GM23338 (cell line): ENCODE results near the gene DOCK1. TPM values are rescaled to one million over a fixed set of nuclear protein-coding genes. Genes with fewer than 3 reads are reported as not detected.

Experiments
- ATAC-seq: fragments of 200-7000 bp; cut with Tn5 transposase; 3 replicates; pipeline ENCODE4 v1.9.1; 2020
- DNase-seq: peaks from one replicate; pipeline ENCODE4 v3.0.0-alpha.2; 2015; ENCODE audit warnings: low spot score
- H2AFZ ChIP-seq: fragments of 200-600 bp; sonication (generic); 2 replicates; pipeline ENCODE4 v1.8.0; 2016; ENCODE audit warnings: antibody characterized with exemption, mild to moderate bottlenecking, moderate library complexity
- H3F3A ChIP-seq: fragments of 200-600 bp; sonication (generic); replicated peaks from 2 replicates; pipeline ENCODE4 v1.8.0; 2017; ENCODE audit warnings: antibody characterized with exemption, mixed run types, low read depth
- H3K27ac ChIP-seq: fragments of 200-600 bp; sonication (generic); 2 replicates; pipeline ENCODE4 v1.6.1; 2016; ENCODE audit warnings: low read depth
- H3K27me3 ChIP-seq: fragments of 200-600 bp; sonication (generic); 2 replicates; pipeline ENCODE4 v1.8.0; 2016; ENCODE audit warnings: mild to moderate bottlenecking, mixed run types, moderate library complexity; ENCODE audit not compliant: insufficient read depth
- H3K36me3 ChIP-seq: fragments of 200-600 bp; sonication (generic); 2 replicates; pipeline ENCODE4 v1.8.0; 2016; ENCODE audit warnings: mild to moderate bottlenecking; ENCODE audit not compliant: insufficient read depth
- H3K4me1 ChIP-seq: fragments of 200-600 bp; sonication (generic); 2 replicates; pipeline ENCODE4 v1.8.0; 2016; ENCODE audit warnings: mild to moderate bottlenecking, moderate library complexity; ENCODE audit not compliant: insufficient read depth
- H3K4me2 ChIP-seq: fragments of 200-600 bp; sonication (generic); 2 replicates; pipeline ENCODE4 v1.7.1; 2017; ENCODE audit warnings: mixed run types
- H3K4me3 ChIP-seq: fragments of 200-600 bp; sonication (generic); 2 replicates; pipeline ENCODE4 v1.6.1; 2016; ENCODE audit warnings: mixed run types
- H3K79me2 ChIP-seq: fragments of 200-600 bp; sonication (generic); replicated peaks from 2 replicates; pipeline ENCODE4 v1.8.0; 2017; ENCODE audit warnings: mild to moderate bottlenecking; ENCODE audit not compliant: insufficient read depth
- H3K9me2 ChIP-seq: fragments of 200-600 bp; sonication (generic); 2 replicates; pipeline ENCODE4 v1.8.0; 2017; ENCODE audit not compliant: insufficient read depth
- H4K20me1 ChIP-seq: fragments of 200-600 bp; sonication (generic); replicated peaks from 2 replicates; pipeline ENCODE4 v1.8.0; 2017; ENCODE audit warnings: mild to moderate bottlenecking; ENCODE audit not compliant: insufficient read depth
- H3K27ac Mint-ChIP-seq: 2 replicates; pipeline ENCODE4 v1.8.0; 2020; ENCODE audit warnings: inconsistent platforms, mild to moderate bottlenecking, moderate library complexity, mixed read lengths
- H3K27me3 Mint-ChIP-seq: 3 replicates; pipeline ENCODE4 v1.8.0; 2022; ENCODE audit warnings: low read depth, mild to moderate bottlenecking, moderate library complexity, mixed read lengths, inconsistent platforms; ENCODE audit not compliant: insufficient read depth, poor library complexity
- H3K36me3 Mint-ChIP-seq: 3 replicates; pipeline ENCODE4 v1.8.0; 2021; ENCODE audit warnings: low read depth, mild to moderate bottlenecking, inconsistent platforms, moderate library complexity, mixed read lengths
- H3K4me1 Mint-ChIP-seq: 3 replicates; pipeline ENCODE4 v1.8.0; 2020; ENCODE audit warnings: mild to moderate bottlenecking, inconsistent platforms, mixed read lengths
- H3K4me3 Mint-ChIP-seq: 3 replicates; pipeline ENCODE4 v1.8.0; 2021; ENCODE audit warnings: moderate library complexity, mild to moderate bottlenecking, inconsistent platforms, mixed read lengths
- H3K9me3 Mint-ChIP-seq: 3 replicates; pipeline ENCODE4 v1.8.0; 2020; ENCODE audit warnings: moderate library complexity, mild to moderate bottlenecking, inconsistent platforms, mixed read lengths
- CREB1 ChIP-seq: fragments of 250-450 bp; sonication (Bioruptor Pico); IDR thresholded peaks from 2 replicates; pipeline ENCODE4 v1.5.0; 2020; ENCODE audit warnings: low read depth, mild to moderate bottlenecking, moderate library complexity
- CTCF ChIP-seq, 2 experiments: fragments of 200-600 bp in 1 of 2; sonication (generic) in 1 of 2; conservative IDR thresholded peaks; 2 replicates each; pipeline versions ENCODE4 v1.5.1 to v1.6.1; 2016 to 2017; ENCODE audit warnings: antibody characterized with exemption in 2 of 2, low read depth in 2 of 2, mild to moderate bottlenecking in 2 of 2, moderate library complexity in 1 of 2
- EZH2 ChIP-seq: fragments of 200-600 bp; sonication (generic); IDR thresholded peaks from one replicate; pipeline ENCODE4 v1.8.0; 2017; ENCODE audit warnings: antibody characterized with exemption, mild to moderate bottlenecking, low read depth; ENCODE audit not compliant: unreplicated experiment
- EZH2phosphoT487 ChIP-seq: fragments of 200-600 bp; sonication (generic); IDR thresholded peaks from one replicate; pipeline ENCODE4 v1.8.1; 2018; ENCODE audit warnings: antibody characterized with exemption; ENCODE audit not compliant: unreplicated experiment
- JUNB ChIP-seq: IDR thresholded peaks from one replicate; pipeline ENCODE4 v1.6.1; 2016; ENCODE audit warnings: antibody characterized with exemption; ENCODE audit not compliant: unreplicated experiment
- NANOG ChIP-seq: IDR thresholded peaks from 2 replicates; pipeline ENCODE4 v1.6.1; 2016; ENCODE audit warnings: antibody characterized with exemption, borderline replicate concordance
- POLR2AphosphoS5 ChIP-seq: IDR thresholded peaks from 2 replicates; pipeline ENCODE4 v1.6.1; 2016; ENCODE audit warnings: antibody characterized with exemption, low read depth
- ZNF114 ChIP-seq: fragments of 250-450 bp; sonication (Bioruptor Pico); IDR thresholded peaks from 2 replicates; pipeline ENCODE4 v1.5.0; 2020; ENCODE audit warnings: mild to moderate bottlenecking, moderate library complexity
- ZNF331 ChIP-seq: fragments of 250-450 bp; sonication (Bioruptor Pico); IDR thresholded peaks from 2 replicates; pipeline ENCODE4 v1.5.0; 2020; ENCODE audit warnings: low read depth, mild to moderate bottlenecking, moderate library complexity
- ZNF462 ChIP-seq: fragments of 250-450 bp; sonication (Bioruptor Pico); IDR thresholded peaks from 2 replicates; pipeline ENCODE4 v1.5.0; 2020; ENCODE audit warnings: mild to moderate bottlenecking, moderate library complexity
- polyA plus RNA-seq: library from polyadenylated mRNA; unstranded; fragments of >200 nt; fragmentation: Nextera tagmentation; extraction: Ambion mirVana; gene quantifications from 2 replicates; pipeline ENCODE4 v1.2.1, GENCODE V29; 2016
- total RNA-seq: library from RNA; depleted of rRNA; stranded (reverse); fragments of >200 nt; shearing (Covaris generic); gene quantifications from 2 replicates; pipeline ENCODE4 v1.2.3, GENCODE V29; 2014
- TF ChIP-seq, protein P1 (sequence below): IDR thresholded peaks from one replicate; pipeline ENCODE4 v1.6.1; 2018; ENCODE audit warnings: antibody characterized with exemption; ENCODE audit not compliant: unreplicated experiment

DOCK1 gene
- total and polyA plus RNA-seq, 2 experiments from 2014 or later, result 13.2 to 55.3 TPM

GRCh38 chr10:127442220-127442525 lies 536.9 kb downstream of the DOCK1 start:
- peaks cover 28% of the 10 kb centered on the region for H3K9me3 Mint-ChIP-seq
- H3K4me3 Mint-ChIP-seq, result peak overlapping the region; percentile 55; the same call in 1 of the 3 replicates
- TF ChIP-seq ZNF114 (CRISPR knock-in tag) (no peak), CREB1 (CRISPR knock-in tag) (no peak)
- peaks cover 14% of the 10 kb centered on the region for H3K27me3 Mint-ChIP-seq
- Histone ChIP-seq H2AFZ (no peak overlapping the region), H3K79me2 (no peaks in the 10 kb centered on the region), H4K20me1 (no peaks in the 10 kb centered on the region), H3K4me1 (peaks cover 9% of the 10 kb centered on the region; the same call in 1 of the 2 replicates), H3K27me3 (no peaks in the 10 kb centered on the region), H3K36me3 (no peaks in the 10 kb centered on the region), H3K9me2 (0 out of 2 replicates have a peak, but pooled peaks cover 3% of the 10 kb centered on the region), H3K27ac (peak overlapping the region; percentile 83), H3F3A (no peaks in the 10 kb centered on the region), H3K4me3 (no peak overlapping the region), H3K4me2 (0 out of 2 replicates have a peak overlapping the region, but pooled peaks have one; percentile 65)
- DNase-seq, result no peak
- H3K4me1 Mint-ChIP-seq, result peaks cover 27% of the 10 kb centered on the region
- peak overlapping the region; percentile 81; the same call in 1 of the 2 replicates for H3K27ac Mint-ChIP-seq
- H3K36me3 Mint-ChIP-seq, result peaks cover 69% of the 10 kb centered on the region
- peak; percentile 8; the same call in 1 of the 3 replicates for ATAC-seq

GRCh38 chr10:127444155-127444554 lies 538.9 kb downstream of the DOCK1 start:
- ATAC-seq (no peak), DNase-seq (no peak)
- Histone ChIP-seq H3K4me2 (no peak overlapping the region), H2AFZ (no peak overlapping the region), H4K20me1 (no peaks in the 10 kb centered on the region), H3K27ac (no peak overlapping the region), H3K79me2 (no peaks in the 10 kb centered on the region), H3K9me2 (no peaks in the 10 kb centered on the region), H3K27me3 (no peaks in the 10 kb centered on the region), H3K4me1 (peaks cover 9% of the 10 kb centered on the region; the same call in 1 of the 2 replicates), H3K4me3 (no peak overlapping the region), H3K36me3 (no peaks in the 10 kb centered on the region), H3F3A (no peaks in the 10 kb centered on the region)
- H3K9me3 Mint-ChIP-seq, result peaks cover 28% of the 10 kb centered on the region
- H3K4me3 Mint-ChIP-seq, result no peak overlapping the region
- H3K27me3 Mint-ChIP-seq, result peaks cover 14% of the 10 kb centered on the region
- H3K36me3 Mint-ChIP-seq, result peaks cover 69% of the 10 kb centered on the region
- peak overlapping the region; percentile 84; the same call in 1 of the 2 replicates for H3K27ac Mint-ChIP-seq
- peaks cover 27% of the 10 kb centered on the region for H3K4me1 Mint-ChIP-seq
- no peak for TF ChIP-seq EZH2phosphoT487
- TF ChIP-seq POLR2AphosphoS5, result no peak
- TF ChIP-seq EZH2, result no peak
- TF ChIP-seq, protein P1, sequence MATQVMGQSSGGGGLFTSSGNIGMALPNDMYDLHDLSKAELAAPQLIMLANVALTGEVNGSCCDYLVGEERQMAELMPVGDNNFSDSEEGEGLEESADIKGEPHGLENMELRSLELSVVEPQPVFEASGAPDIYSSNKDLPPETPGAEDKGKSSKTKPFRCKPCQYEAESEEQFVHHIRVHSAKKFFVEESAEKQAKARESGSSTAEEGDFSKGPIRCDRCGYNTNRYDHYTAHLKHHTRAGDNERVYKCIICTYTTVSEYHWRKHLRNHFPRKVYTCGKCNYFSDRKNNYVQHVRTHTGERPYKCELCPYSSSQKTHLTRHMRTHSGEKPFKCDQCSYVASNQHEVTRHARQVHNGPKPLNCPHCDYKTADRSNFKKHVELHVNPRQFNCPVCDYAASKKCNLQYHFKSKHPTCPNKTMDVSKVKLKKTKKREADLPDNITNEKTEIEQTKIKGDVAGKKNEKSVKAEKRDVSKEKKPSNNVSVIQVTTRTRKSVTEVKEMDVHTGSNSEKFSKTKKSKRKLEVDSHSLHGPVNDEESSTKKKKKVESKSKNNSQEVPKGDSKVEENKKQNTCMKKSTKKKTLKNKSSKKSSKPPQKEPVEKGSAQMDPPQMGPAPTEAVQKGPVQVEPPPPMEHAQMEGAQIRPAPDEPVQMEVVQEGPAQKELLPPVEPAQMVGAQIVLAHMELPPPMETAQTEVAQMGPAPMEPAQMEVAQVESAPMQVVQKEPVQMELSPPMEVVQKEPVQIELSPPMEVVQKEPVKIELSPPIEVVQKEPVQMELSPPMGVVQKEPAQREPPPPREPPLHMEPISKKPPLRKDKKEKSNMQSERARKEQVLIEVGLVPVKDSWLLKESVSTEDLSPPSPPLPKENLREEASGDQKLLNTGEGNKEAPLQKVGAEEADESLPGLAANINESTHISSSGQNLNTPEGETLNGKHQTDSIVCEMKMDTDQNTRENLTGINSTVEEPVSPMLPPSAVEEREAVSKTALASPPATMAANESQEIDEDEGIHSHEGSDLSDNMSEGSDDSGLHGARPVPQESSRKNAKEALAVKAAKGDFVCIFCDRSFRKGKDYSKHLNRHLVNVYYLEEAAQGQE, result no peak
- TF ChIP-seq ZNF462, result no peak
- no peak for TF ChIP-seq NANOG
- no peak for TF ChIP-seq ZNF331
- TF ChIP-seq CTCF (conservative IDR thresholded peaks at IDR 0.05; ENCODE audit: low read depth in 2 of 2), result no peak
- no peak for TF ChIP-seq JUNB
- TF ChIP-seq ZNF114 (CRISPR knock-in tag), result no peak
